Activated CD8-positive, alpha-beta memory T cell treated with anti-CD3 and anti-CD28 coated beads for 36 hours (primary cell): ENCODE results near the gene LRRN1. TPM values are rescaled to one million over a fixed set of nuclear protein-coding genes. Genes with fewer than 3 reads are reported as not detected.

Experiments
- CTCF ChIA-PET: fragments of 350-600 bp; sonication (Branson Sonifier 250); formaldehyde crosslinking; loops from one replicate; lab custom pipeline; 2021; ENCODE audit warnings: antibody characterized with exemption; lab: Charles Lee
- POLR2A ChIA-PET: fragments of 350-600 bp; sonication (Branson Sonifier 250); formaldehyde crosslinking; loops from one replicate; lab custom pipeline; 2021; ENCODE audit warnings: antibody characterized with exemption; lab: Charles Lee
- total RNA-seq, 2 experiments: library from RNA; stranded (reverse); gene quantifications; one replicate each; pipeline ENCODE4 v1.2.3, GENCODE V29; 2021

The LRRN1 gene
- under 1 TPM; 0.67 to 0.97 TPM for total RNA-seq

- POLR2A ChIA-PET = no interaction called here
- CTCF ChIA-PET = interaction anchor here (0.7 kb wide), 1 partner anchor 187 kb away, joined by 3 read pairs; no protein-coding TSS in a partner anchor
These were observed at the start of gene LRRN1 for GRCh38 chr3:3799173-3800079. TSS of gene LRRN1 (plus strand) at chr3:3799431. CDS start at chr3:3844642, 45,211 bp downstream.

- ChIA-PET CTCF (no interaction called here), POLR2A (no interaction called here)
These were observed 45.8 kb upstream of the LRRN1 start for GRCh38 chr3:3753416-3753815.

- POLR2A ChIA-PET = no interaction called here
These were observed 33.6 kb upstream of the LRRN1 start for GRCh38 chr3:3765661-3766060.

GRCh38 chr3:3766140-3766539 is 33.1 kb upstream of the LRRN1 start:
- ChIA-PET POLR2A (no interaction called here), CTCF (no interaction called here)

More at GRCh38 chr3:3765661-3766060, 33.6 kb upstream of the LRRN1 start:
- CTCF ChIA-PET = no interaction called here

GRCh38 chr3:3771094-3771493 is 28.1 kb upstream of the LRRN1 start:
- CTCF ChIA-PET = no interaction called here
- POLR2A ChIA-PET = no interaction called here

GRCh38 chr3:3771567-3771966 is 27.7 kb upstream of the LRRN1 start:
- ChIA-PET CTCF (no interaction called here), POLR2A (no interaction called here)

GRCh38 chr3:3772338-3772737 is 26.9 kb upstream of the LRRN1 start:
- POLR2A ChIA-PET = no interaction called here
- CTCF ChIA-PET = no interaction called here

GRCh38 chr3:3772920-3773319 is 26.3 kb upstream of the LRRN1 start:
- ChIA-PET POLR2A (no interaction called here), CTCF (no interaction called here)

- CTCF ChIA-PET = no interaction called here
- POLR2A ChIA-PET = no interaction called here
These were observed 22.6 kb upstream of the LRRN1 start for GRCh38 chr3:3776607-3777006.

GRCh38 chr3:3778216-3778615 is 21.0 kb upstream of the LRRN1 start:
- ChIA-PET POLR2A (no interaction called here), CTCF (no interaction called here)

GRCh38 chr3:3778641-3779270 is 20.5 kb upstream of the LRRN1 start:
- ChIA-PET CTCF (interaction anchor here (0.5 kb wide), 1 partner anchor 450 kb away, joined by 3 read pairs; no protein-coding TSS in a partner anchor), POLR2A (no interaction called here)

GRCh38 chr3:3782457-3782856 is 16.8 kb upstream of the LRRN1 start:
- POLR2A ChIA-PET = no interaction called here
- CTCF ChIA-PET = no interaction called here

- POLR2A ChIA-PET = no interaction called here
- CTCF ChIA-PET = no interaction called here
These were observed 16.0 kb upstream of the LRRN1 start for GRCh38 chr3:3783210-3783609.

GRCh38 chr3:3783696-3784095 is 15.5 kb upstream of the LRRN1 start:
- ChIA-PET CTCF (no interaction called here), POLR2A (no interaction called here)

GRCh38 chr3:3792391-3792790 is 6.8 kb upstream of the LRRN1 start:
- ChIA-PET POLR2A (no interaction called here), CTCF (no interaction called here)

- CTCF ChIA-PET = no interaction called here
- POLR2A ChIA-PET = no interaction called here
These were observed 559 bp upstream of the LRRN1 start for GRCh38 chr3:3798631-3799113.

- POLR2A ChIA-PET = no interaction called here
These were observed 837 bp downstream of the LRRN1 start for GRCh38 chr3:3800080-3800455.

GRCh38 chr3:3800685-3801493 is 1.7 kb downstream of the LRRN1 start:
- POLR2A ChIA-PET = interaction anchor here (0.7 kb wide), 1 partner anchor 1582 kb away, joined by 3 read pairs; no protein-coding TSS in a partner anchor

More at GRCh38 chr3:3800080-3800455, 837 bp downstream of the LRRN1 start:
- CTCF ChIA-PET = interaction anchor here (0.7 kb wide), 1 partner anchor 186 kb away, joined by 3 read pairs; no protein-coding TSS in a partner anchor

GRCh38 chr3:3801494-3801841 is 2.2 kb downstream of the LRRN1 start:
- CTCF ChIA-PET = no interaction called here

More at GRCh38 chr3:3800685-3801493, 1.7 kb downstream of the LRRN1 start:
- CTCF ChIA-PET = interaction anchor here (0.7 kb wide), 1 partner anchor 185 kb away, joined by 3 read pairs; no protein-coding TSS in a partner anchor

GRCh38 chr3:3802046-3802445 is 2.8 kb downstream of the LRRN1 start:
- ChIA-PET POLR2A (no interaction called here), CTCF (no interaction called here)

More at GRCh38 chr3:3801494-3801841, 2.2 kb downstream of the LRRN1 start:
- POLR2A ChIA-PET = no interaction called here
